HG03558 (cell line): ENCODE data around the gene NELL1.

Source experiments
- ATAC-seq: cut with Tn5 transposase; IDR thresholded peaks from one replicate; pipeline ENCODE4 v1.9.1; 2021; ENCODE audit warnings: moderate number of reproducible peaks; ENCODE audit not compliant: unreplicated experiment; ENCODE audit errors: extremely low read depth

The NELL1 gene

DNA sequence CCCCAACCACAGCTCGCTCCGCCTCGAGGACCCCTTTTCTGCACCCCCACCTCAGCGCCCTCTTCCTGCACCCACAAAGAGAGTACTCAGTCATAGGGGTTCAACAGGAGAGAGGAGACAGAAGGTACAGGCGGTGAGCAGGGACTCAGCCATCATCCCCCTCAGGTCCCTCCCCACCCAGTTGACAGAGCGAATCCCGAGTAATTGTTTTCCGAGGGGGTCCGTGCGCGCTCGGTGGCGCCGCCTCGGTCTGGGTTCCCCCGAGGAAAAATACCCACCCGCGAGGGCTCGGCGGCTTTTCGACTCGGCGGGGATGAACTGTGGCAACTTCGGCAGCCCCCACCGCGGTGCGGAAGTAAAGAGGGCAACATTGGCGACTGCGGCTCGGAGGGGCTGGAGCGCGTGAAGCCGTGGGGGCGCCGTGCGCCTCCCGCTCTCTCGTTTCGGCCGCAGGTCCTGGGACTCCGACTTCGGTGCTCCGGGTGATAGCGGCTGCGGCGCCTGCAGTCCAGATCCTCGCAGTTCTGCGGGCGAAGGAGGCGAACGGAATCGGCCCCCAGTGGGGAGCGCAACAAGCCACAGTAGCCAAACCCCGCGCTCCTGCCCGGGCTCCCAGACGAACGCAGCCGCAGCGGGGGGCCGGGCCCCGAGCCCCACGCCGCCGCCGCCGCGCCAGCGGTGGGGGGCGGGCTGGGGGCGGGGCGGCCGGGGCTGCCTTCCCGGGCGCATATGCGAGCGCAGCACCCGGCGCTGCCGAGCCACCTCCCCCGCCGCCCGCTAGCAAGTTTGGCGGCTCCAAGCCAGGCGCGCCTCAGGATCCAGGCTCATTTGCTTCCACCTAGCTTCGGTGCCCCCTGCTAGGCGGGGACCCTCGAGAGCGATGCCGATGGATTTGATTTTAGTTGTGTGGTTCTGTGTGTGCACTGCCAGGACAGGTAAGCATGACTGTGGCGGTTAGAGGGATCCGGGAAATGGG, at the start of gene NELL1:
TSS of gene NELL1 (plus strand) at position 743 of the 976 bp plus-strand sequence.
- ATAC-seq: no peak

DNA sequence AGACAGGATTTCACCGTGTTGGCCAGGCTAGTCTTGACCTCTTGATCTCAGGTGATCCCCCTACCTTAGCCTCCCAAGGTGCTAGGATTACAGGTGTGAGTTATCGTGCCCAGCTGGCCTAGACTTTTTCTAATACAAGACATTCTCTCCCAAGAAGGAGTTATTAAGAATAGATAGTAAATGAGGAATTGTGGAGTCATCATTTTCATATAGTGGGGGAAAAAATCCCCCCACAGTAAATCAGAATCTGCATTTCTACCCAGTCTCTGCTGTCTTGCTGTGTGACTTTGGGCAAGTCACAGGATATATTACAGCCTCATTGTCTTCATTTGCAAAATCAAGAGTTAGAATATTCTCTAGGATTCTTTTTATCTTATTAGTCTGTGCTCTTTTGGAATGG, 48.4 kb upstream of the NELL1 start:
- no peak for ATAC-seq

DNA sequence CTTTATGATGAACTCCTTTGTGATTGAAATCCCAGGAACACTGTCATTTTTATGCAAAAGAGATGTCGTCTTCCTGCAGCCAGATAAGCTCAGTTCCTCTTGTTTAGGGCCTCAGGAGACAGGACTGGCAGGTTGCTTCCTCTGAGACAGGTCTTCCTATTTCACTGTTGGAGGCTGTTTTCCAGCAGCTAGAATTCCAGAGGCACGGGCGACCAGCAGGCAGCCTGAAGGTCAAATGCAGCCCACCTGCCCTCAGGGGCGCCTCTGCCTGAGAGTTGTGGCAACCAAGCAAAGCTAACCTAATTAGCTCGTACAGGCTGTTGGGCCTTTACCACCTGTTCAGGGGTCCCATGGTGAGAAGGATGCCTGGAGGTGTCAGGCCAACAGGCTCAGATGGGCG, 47.7 kb upstream of the NELL1 start:
- ATAC-seq: no peak

DNA sequence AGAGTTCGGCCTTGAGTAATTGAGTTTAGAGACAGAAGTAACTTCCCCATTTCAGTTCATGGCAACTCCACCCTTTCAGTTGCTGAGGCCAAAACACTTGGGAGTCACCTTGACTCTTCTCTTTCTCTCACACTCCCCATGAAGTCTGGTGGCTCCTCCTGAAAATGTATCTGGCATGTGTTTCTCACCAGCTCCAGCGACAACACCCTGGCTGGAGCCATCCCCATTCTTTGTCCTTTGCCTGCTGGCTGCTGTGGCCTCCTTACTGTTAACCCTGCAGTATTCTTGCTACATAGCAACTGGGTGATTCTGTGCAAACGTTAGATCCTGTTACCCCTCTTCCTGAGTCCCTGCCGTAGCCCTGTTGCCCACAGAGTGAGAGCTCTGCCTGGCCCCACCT, 46.1 kb upstream of the NELL1 start:
- no peak for ATAC-seq

DNA sequence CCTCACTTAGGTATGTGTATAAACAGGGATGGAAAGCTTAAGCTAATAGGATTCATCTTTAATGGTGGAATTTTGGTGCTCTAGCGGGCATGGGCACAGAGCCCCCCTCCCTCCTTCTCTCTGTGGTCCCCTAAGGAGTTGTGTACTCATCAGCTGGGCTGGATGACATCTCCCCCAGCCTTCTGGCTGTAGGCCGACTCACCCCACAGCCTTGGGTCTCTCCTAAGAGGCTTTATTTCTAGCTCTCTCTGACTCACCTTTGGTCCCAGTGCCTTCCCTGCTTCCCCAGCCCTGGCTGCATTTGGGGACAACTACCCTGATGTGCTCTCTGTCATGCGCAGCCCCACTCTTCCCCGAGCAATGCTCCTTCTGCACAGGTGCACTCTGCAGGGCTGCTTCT, 43.1 kb upstream of the NELL1 start:
- ATAC-seq: no peak

DNA sequence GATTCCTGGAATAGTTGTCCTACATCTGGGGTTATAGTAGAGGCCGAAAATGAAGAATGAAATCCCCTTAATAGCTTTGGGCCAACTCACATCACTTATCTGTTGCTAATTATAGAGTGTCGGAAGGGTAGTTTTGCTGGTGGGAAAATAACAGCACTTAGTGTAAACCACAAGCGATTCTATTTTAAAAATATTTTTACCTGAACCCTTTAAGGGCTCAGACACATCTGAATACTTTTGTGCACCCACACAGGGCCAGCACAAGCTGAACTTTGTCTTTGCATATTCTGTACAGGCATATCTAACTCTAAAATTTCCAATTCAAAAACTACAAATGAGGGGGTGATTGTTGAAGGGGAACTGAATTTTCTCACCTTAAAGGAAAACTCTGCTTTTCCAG, 42.4 kb upstream of the NELL1 start:
- ATAC-seq: no peak

DNA sequence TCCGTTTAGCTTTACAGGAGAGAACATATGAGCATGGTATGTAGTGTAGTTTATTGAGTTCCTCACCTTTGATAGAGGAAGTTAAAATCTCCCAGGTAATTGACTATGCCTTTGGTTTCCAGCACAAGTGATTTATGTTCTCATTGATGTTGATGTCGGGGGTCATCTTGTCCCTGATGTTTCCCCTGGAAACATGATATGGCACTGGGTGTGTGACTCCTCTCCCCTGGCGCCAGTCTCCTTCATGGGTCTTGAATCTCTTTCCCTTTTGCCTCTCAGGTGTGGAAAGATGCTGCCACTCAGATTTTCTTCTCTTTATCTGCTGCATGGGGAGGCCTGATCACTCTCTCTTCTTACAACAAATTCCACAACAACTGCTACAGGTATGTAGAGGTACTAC, 41.7 kb upstream of the NELL1 start:
- no peak for ATAC-seq

DNA sequence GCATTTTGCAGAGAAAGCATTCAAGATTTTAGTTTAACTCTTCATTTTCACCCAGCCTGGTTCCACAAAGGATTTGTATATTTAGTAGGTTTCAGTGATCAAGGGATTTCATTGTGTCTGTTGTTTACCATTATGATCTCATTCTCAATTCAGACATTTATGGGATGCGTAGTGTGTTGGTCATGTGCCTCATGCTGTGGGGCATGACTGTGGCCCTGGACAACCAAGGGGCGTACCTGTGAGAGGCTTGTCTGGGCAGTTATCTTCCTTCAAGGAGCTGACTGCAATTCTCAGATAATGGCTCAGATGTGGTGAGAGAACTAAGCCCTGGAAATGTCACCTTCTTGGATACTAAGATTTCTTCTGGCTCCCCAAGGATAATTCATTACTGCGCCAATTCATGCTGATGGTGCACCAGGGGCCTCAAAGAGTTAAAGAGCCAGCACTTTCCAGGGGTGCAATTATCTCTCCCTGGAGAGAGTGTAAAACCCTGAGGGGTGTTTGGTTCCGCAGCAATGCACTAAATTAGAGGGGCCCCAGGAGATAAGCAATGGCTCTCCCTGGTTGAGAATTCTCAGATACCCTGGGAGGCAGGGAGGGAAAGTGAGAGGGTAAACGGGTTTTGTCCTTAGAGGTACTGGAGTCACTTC, 37.7 kb upstream of the NELL1 start:
- ATAC-seq: no peak

DNA sequence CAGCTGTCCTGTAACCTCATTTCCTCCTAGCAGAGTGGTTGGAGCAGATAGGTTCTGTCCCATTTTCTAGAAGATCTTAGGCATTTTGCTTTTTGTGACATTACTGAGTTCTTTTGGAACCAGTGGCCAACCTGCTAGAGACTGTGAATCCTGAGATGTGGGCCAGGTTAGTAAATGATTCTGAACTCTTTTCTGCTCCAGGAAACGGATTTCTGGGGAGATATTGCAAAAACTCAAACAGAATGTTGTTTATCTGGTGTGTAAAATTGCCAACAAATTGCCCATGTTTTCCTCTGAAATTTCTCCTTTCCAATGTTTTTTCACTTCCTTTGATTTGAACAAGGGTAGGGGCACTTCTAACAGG, 37.2 kb upstream of the NELL1 start:
- ATAC-seq: no peak

DNA sequence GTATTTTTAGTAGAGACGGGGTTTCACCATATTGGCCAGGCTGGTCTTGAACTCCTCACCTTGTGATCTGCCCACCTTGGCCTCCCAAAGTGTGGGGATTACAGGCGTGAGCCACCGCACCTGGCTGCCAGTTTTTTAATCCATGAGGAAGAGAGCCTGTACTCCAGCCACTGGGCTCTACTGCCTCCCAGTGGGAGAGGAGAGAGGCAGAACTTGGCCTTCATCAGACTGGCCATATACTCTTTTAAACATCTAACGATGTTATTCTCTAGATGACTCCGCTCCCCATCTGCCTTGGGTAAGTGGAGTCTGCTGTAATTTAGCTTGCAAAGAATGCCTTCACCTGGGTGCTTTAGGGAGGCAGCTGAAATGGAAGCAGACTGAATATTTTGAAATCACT, 35.3 kb upstream of the NELL1 start:
- ATAC-seq: no peak

DNA sequence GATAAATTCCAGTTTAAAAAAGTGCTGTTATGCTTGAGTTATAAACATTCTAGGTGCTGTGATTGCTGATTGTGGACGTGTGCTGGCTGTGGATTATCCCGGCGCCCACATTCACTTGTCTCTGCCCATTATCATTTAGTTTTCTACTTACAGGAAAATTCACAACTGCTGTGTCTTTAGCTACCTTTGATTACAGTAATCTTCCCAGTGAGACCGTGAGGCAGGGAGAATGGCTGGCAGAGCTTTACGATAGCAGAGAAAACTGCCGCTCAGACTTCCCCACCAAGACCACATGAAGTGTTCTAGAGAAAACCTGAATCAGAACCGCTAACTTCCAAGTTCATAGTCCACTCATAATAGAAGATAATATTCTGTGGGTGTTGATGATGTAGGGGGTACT, 34.6 kb upstream of the NELL1 start:
- ATAC-seq: no peak

DNA sequence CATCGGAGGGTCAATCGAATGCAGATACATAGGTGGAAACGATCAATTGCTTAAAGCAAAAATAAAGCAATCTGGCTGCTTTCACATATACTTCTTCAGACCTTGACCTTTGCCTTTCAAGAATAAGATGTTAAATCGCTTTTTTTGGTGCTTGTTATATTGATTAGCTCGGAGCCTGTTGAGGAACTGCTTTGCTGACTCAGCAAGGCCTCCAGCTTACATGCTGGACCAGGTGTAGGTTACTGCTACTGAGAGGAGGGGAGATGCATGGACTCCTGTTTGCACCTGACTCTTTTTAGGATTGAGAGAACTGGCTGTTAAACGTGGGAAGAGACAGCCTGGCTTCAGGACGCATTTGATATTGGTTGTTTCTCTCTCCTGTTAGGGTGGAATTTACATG, 31.3 kb upstream of the NELL1 start:
- ATAC-seq: no peak

DNA sequence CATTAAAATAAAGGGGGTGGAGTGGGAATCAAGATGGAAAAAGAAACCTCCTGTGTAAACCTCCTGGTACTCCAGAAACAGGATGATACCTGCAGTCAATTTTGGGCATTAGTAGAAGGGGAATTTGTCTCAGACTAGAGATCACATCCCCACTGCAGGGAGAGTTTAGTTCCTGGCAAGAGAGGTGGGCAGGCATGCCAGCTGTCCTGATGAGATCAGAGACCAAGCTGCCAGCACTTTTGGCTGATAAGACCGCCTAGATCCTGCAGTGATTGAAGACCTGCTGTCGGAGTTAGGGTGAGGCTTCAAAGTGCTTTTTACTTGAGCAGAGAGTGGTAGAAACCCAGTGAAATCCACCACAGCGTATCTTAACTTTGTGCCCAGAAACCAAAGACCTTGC, 29.7 kb upstream of the NELL1 start:
- no peak for ATAC-seq

DNA sequence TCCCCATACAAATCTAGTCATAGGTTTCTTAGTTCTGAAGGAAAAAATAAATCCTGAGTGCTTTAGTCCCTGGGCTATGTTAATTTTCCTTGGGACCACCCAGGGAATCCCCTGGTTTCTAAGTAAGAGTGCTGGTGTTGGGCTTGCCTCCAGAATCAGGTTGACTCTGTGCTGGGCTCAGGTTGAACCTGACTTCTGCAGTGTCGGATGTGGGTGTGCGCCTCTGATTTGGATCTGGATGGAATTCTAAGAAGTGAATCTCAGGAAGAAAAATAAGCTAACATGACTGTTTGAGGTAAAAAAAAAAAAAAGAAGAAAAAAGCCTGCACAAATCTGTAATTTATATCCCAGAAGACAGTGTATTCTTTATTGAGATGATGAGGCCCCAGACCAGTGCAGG, 29.0 kb upstream of the NELL1 start:
- ATAC-seq: no peak

DNA sequence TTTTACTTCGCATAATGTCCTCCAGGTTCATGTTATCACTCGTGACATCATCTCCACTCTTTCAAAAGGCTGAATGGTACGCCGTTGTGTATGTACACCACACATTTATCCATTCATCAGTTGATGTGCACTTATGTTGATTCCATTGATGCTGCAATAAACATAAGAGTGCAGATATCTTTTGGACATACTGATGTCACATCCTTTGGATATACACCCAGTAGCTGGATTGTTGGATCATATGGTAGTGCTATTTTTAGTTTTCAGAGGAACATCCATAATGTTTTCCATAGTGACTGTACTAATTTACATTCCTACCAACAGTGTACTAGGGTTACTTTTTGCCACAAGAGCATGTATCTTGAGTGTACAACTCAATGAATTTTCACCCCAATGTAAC, 25.0 kb upstream of the NELL1 start:
- ATAC-seq: no peak

DNA sequence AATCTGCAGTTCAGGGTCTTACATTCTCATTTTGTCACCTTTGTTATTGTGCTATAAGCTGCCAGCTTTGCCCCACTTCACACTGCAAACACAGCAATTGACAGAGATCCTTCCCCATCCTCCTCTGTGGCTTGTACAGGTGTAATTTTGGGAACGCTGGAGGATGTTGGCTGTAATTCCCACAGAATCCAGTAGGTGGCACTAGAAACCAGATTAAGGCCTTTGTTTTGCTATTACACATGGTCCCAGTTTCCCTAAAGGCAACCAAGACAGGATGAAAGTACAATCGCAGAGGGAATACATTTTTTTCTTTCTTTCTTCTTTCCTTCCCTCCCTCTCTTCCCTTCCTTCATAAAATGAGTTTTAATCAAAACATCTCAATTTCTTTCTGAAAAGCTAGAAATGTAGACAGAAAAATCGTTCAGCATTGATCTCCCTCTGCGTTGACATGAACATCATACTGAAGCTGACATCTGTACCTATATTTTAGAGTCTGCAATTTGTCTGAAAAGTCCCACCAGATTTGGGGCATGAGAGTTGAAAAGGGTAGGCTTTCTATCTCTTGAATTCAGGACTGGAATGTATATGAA, 21.3 kb upstream of the NELL1 start:
- ATAC-seq: no peak

DNA sequence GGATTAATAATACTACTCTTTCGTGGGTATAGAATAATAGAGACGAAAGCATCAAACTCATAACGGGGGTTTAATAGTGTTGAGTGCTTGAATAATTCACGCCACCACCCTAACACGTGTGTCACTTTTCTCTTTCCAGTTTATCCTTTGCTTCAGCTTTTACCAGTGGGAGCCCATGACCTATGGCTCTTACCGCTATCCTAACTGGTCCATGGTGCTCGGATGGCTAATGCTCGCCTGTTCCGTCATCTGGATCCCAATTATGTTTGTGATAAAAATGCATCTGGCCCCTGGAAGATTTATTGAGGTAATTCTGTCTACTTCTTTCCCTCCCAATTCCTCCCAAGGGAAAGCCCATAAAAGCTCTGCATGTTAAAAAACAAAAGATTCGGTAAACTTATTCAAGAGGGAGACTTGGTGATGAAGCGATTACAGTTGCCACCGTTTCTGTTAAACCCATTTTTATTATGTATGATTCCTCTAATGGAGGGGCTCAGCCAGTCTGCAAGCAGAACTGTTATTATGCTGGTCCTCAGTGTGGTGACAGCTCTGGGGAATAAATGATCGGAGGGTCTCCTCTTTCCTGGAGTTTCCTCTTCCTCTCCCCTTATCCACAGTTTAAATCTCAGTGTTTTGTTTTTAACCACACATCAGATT, 17.1 kb upstream of the NELL1 start:
- no peak for ATAC-seq

DNA sequence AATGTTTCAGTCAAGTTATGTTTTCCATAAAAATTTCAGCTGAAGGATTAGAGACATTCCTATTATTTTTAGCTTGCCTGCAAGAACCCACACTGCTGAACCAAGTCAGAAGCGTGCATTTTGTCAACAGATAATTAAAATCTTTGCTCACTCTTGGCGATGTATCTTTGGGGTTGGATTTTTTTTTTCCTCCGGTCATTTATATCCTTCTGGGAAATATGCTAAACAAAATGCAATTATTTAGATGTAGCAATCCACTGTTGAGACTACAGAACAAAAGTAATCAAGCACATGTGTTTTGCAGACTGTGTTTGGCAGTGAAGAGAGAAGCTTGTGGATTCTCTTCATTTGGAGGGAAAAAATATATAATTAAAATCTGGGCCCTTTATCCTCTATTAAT, 15.3 kb upstream of the NELL1 start:
- ATAC-seq: no peak

DNA sequence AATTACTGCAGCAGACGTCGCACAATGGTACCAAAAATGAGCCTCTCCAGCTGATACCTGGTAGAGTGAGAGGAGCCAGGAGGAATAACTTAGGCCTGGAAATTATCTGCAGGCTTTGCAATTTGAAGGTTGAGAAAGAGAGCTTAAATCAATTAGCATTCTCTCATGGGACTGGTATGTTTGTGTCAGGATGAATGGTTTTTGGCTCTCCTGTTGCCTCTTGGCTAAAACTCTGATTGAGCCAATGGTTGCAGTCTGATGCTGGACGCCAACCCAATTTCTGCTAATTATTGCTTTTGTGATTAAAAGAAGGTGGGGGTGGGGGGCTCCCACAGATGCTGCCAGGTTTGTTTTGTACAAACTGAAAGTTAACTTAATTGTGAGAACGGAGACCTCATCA, 12.5 kb upstream of the NELL1 start:
- ATAC-seq: no peak

DNA sequence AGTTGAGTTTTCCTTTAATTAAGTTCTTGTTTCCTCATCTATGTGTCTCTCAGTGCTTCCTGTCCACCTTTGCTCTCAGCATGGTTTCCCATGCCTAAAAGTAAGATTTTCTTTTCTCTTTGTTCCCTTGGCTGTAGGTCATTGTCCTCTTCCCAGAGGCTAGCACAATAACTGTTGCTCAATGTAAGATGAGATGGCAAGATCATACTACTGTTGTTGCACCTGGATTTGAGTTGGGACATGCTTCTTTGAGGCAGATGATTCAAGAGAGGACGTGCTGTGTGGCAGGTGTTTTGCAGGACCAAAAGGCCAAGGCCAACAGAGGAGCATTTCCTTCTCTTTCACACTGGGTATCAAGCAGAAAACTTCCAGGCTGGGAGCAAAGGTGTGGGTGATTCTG, 11.3 kb upstream of the NELL1 start:
- no peak for ATAC-seq

DNA sequence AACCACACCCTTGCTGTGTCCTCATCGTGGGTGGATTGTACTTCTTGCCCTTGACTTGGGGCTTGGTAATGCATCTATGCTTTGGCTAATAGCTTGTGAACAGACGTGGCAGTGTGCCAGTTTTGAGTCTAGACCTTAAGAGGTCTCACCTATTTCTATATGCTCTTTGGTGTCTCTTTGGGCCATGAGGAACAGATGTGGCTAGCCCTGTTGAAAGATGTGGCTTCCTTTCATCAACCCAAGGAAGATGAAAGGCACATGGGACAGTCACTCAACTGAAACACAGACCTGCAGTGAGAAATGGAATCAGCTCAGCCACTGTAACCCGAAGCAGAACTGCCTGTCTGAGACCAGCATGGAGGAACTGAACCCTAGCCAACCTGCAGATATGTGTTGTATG, 7.9 kb upstream of the NELL1 start:
- no peak for ATAC-seq
